ENCODE measurements around the gene PSMD12.

The PSMD12 gene

GRCh38 chr17:67290711-67291291 lies 75.6 kb downstream of the PSMD12 start:
- Histone ChIP-seq H3K27ac (0 out of 2 replicates have a peak overlapping the region, but pooled peaks have one; percentile 44), H3K36me3 (ENCODE audit: insufficient read depth, low read length) (no peaks in the 10 kb centered on the region), H3K9ac (ENCODE audit: insufficient read length) (peak overlapping the region; percentile 33), H3K4me3 (no peak overlapping the region), H3K9me3 (ENCODE audit: low read depth, low read length) (no peaks in the 10 kb centered on the region)
- TF ChIP-seq FOXP2 (optimal IDR thresholded peaks at IDR 0.05; ENCODE audit: control extremely low read depth, extremely low read length, insufficient read depth) (no peak), POLR2AphosphoS5 (IDR thresholded peaks at IDR 0.05; ENCODE audit: borderline replicate concordance, low read depth, low read length) (no peak), EZH2 (IDR thresholded peaks at IDR 0.05) (no peak)
- DNase-seq (ENCODE audit: low read depth, low spot score): no peak

DNA sequence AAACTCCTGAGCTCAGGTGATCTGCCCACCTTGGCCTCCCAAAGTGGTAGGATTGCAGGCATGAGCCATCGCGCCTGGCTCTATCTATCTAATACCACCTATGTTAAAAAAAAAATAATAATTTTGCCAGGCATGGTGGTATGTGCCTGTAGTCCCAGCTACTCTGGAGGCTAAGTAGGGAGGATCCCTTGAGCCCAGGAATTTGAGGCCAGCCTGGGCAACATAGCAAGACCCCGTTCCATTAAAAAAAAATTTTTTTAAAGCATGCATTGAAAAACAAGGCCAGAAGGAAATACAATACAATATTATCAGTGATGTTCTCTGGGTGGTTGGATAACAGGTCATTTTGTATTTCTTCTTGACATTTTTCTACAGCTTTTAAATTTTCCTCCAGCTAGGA lies 76.1 kb downstream of the PSMD12 start:
- no peak for DNase-seq (ENCODE audit: low read depth, low spot score)
- no peak overlapping the region for H3K27ac ChIP-seq
- no peak overlapping the region for H3K4me3 ChIP-seq
- TF ChIP-seq EZH2 (IDR thresholded peaks at IDR 0.05) (no peak), POLR2AphosphoS5 (IDR thresholded peaks at IDR 0.05; ENCODE audit: borderline replicate concordance, low read depth, low read length) (no peak), FOXP2 (optimal IDR thresholded peaks at IDR 0.05; ENCODE audit: control extremely low read depth, extremely low read length, insufficient read depth) (no peak)
- H3K36me3 ChIP-seq (ENCODE audit: insufficient read depth, low read length): no peaks in the 10 kb centered on the region
- H3K9me3 ChIP-seq (ENCODE audit: low read depth, low read length): no peaks in the 10 kb centered on the region
- H3K9ac ChIP-seq (ENCODE audit: insufficient read length): no peak overlapping the region

DNA sequence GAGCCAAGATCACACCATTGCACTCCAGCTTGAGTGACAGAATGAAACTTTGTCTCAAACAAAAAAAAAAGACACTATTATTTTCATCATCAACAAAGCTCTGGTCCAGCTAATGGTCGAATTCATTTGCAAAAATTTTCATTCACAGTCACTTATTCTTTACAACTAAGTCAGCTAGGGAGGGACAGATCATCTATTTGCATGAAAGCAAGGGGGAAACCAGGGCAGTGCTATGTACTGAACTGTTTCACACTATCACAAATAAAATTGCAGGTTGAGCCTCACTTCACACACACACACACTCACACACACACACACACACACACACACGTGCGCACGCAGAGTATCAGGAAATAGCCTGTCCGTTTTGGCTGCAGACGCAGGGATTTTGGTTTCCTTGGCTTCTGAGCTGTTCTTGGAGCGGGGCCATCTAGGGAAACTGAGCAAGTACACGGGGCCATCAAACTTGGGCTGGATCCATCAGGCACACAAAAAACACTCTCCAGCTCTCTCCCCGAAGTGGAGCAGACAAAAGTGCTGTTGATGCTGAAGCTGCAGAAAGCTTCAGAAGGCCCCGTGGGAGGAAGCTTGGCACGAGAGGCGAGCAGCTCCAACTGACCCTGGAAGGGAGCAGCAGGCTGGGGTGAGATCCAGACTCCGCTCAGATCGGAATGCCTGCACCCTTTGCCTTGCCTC lies 77.0 kb downstream of the PSMD12 start:
- Histone ChIP-seq H3K4me3 (no peak overlapping the region), H3K27ac (no peak overlapping the region), H3K9ac (ENCODE audit: insufficient read length) (no peak overlapping the region), H3K9me3 (ENCODE audit: low read depth, low read length) (no peaks in the 10 kb centered on the region), H3K36me3 (ENCODE audit: insufficient read depth, low read length) (no peaks in the 10 kb centered on the region)
- DNase-seq (ENCODE audit: low read depth, low spot score): no peak
- TF ChIP-seq POLR2AphosphoS5 (IDR thresholded peaks at IDR 0.05; ENCODE audit: borderline replicate concordance, low read depth, low read length) (no peak), FOXP2 (optimal IDR thresholded peaks at IDR 0.05; ENCODE audit: control extremely low read depth, extremely low read length, insufficient read depth) (no peak), EZH2 (IDR thresholded peaks at IDR 0.05) (no peak)

Measured in SK-N-MC (cell line).